ENCODE measurements around the gene BABAM2.
"Not testable (repeated sequence)": the region's sequence is repeated elsewhere in the genome, so short reads cannot be mapped to it uniquely, and the experiment has no call there.

The BABAM2 gene

DNA sequence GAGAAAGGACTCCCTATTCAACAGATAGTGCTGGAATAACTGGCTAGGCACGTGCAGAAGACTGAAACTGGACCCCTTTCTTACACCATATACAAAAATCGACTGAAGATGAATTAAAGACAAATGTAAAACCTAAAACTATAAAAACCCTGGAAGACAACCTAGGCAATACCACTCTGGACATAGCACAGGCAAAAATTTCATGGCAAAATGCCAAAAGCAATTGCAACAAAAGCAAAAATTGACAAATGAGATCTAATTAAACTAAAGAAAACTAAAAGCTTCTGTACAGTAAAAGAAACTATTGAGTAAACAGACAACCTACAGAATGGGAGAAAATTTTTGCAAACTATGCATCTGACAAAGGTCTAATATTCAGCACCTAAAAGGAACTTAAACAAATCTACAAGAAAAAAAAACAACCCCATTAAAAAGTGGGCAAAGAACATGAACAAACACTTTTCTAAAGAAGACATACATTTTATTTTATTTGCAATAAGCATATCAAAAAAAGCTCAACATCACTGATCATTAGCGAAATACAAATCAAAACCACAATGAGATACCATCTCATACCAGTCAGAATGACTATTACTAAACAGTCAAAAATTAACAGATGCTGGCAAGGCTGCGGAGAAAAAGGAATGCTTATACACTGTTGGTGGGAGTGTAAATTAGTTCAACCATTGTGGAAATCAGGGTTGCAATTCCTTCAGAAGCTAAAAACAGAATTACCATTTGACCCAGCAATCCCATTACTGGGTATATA is 8.5 kb upstream of the BABAM2 start:
- not testable (repeated sequence) for DNase-seq

DNA sequence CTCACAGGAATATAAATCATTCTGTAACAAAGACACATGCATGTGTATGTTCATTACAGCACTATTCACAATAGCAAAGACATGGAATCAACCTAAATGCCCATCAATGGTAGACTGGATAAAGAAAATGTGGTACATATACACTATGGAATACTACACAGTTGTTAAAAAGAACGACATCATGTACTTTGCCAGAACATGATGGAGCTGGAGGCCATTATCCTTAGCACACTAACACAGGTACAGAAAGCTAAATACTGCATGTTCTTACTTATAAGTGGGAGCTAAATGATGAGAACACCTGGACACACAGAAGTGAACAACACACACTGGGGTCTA is 8.0 kb upstream of the BABAM2 start:
- not testable (repeated sequence) for DNase-seq

DNA sequence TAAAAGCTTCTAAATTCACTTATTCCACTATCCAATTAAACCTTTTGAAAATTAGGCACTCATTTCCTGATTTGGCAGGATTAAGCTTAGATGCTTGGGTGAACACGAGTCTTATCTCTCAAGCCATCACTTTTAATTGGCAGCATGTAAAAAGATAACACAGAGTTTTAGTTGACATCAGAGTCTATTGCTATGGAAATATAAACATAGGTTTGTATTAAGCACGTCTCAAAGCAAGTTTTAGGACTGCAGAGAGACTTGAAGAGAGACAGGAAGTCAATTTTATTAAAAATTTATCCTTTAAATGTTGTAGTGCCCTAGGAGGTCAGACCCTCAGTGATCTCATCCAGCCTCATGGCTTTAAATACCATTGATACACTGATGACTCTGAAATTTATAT is 5.9 kb upstream of the BABAM2 start:
- no peak for DNase-seq

DNA sequence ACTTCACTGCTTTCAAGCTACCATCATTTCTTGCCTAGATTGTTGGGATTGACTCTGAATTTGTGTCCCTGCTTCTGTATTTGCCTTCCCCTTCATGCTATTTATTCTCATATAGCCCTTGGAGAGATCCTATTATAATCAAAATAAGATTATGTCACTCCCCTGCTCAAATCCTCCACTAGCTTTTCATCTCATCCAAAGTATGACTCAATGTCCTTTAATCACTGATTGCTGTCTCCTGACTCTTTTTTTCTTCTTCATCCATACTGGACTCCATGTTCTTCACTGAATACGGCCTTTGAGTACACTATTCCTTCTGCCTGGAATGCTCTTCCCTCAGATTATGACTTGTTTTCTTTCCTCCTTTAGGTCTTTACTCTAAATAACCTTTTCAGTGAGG is 5.3 kb upstream of the BABAM2 start:
- no peak for DNase-seq

DNA sequence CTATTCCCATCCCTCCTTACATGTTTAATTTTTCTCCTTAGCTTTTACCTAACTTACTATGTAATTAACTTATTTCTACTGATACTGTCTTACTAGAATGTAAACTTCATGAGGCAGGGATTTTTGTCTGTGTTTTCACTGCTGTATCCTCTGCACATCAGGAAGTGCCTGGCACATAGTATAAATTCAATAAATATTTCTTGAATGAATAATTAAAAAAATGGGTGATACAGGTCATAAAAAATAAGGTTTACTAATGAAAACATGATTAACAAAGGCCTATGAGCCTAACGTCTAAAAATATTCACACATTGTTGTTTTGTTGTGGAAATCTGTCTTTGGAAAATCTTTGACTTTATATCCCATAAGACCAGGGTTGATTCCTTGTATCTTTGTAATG is 4.9 kb upstream of the BABAM2 start:
- no peak for DNase-seq

DNA sequence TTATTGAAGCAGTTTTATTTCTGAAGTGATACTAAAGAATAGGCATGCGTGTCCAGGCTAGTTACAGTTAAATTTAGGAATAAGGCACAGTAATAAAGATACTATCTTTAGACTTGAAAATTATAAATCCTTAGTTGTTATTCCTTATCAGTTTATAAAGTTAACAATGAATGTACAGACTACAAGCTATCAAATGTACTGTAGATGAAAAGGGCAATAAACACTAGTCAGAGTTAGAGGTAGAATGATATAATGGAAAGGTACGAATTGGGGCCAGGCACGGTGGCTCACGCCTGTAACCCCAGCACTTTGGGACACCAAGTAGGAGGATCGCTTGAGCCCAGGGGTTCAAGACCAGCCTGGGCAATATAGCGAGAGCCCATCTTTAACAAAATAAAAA is 4.2 kb upstream of the BABAM2 start:
- no peak for DNase-seq

DNA sequence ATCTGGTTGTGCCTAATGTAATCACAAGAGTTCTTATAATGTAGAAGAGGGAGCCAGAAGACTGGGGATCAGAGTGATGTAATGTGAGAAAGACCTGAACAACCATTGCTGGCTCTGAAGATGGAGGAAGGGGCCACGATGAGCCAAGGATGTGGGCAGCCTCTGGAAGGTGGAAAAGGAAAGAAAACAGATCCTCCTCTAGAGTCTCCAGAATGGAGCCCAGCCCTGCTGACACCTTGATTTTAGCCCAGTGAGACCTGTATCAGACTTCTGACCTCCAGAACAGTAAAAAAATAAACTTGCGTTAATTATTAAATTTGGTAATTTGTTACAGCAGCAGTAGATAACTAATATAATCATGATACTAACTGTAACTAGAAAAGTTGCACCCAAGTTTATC is 3.4 kb upstream of the BABAM2 start:
- DNase-seq: no peak

DNA sequence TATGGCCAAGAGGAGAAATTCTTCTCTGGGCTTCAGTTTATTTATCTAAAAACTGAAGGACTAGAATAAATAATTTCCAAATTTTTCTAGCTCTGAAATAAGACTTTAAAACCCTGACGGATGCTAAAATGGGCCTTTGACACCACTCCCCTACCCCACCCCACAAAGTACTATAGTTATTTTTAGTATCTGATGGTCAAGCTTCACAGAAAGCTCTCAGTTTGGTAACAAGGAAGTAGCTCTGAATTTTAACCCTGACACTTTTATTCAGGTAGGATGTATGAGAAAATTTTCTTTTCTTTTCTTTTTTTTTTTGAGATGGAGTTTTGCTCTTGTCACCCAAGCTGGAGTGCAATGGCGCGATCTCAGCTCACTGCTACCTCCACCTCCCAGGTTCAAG is 2.7 kb upstream of the BABAM2 start:
- DNase-seq: no peak

DNA sequence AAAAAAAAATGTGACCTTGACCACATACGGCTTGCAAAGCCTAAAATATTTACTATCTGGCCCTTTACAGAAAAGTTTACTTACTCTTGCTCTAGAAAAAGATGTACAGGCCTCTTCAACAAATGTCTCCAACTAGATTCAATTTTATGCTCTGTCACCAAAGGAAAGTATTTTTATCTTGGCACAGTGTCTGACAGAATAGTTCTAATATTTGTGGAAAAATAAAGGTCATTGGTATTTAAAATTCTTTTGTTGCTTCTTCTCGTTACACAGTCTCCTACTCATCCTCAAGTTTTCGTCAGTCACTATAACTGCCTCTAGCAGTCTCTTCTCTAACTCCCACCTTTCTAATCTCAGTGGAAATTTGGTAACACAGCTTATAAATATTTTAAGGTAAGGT is 1.7 kb upstream of the BABAM2 start:
- DNase-seq: no peak

DNA sequence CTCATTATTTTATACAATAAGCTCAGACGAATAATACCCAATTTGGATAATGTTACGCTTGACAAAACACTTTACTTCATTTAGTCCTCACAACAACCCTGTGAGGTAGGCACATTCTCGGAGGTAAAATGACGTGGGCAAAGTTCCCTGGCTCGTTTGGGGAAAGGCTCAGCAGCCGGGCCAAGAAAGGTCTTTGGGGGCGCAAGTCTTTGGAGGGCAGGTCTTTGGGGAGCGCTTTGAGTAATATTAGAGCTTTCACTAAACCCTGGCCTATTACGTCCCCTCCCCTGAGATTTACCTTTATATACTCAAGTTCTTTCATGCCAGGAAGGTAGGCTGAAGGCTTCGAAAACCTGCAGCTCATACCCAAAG is 769 bp upstream of the BABAM2 start:
- peak; percentile 24 for DNase-seq

DNA sequence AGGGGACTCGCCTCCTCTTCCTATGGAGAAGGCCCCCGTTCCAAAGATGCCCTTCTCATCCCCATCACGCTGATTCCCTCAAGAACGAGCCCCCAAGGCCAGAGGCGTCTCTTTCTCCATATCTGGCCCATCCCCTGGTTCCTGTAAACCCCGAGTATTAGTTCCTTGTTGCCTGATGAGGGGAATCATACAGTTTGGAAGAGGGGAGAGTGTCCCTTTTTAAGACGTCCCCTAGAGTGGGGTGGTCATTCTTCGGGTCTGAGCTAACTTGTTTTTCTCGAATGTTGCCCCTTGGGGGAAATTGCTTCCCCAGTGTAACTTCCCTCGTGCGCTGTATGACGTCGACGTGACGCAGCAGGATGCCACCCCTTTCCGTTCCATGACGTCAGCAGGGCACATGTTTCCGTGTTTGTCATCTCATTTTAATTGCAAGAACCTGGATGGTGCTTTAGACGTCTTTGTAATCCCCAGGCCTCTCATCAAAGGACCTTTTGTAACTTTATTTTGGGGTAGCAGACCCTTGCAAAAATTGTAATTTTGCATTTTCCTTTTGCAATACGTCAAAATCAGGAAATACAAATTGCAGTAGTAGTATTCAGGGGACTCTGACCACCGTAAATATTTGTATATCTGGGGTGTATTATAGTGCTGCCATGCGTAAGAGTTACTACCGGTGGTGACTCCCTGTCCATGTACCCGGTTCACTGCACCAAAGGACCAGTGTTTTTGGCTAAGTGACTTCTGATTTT is 569 bp downstream of the BABAM2 start:
- DNase-seq: peak; percentile 83

DNA sequence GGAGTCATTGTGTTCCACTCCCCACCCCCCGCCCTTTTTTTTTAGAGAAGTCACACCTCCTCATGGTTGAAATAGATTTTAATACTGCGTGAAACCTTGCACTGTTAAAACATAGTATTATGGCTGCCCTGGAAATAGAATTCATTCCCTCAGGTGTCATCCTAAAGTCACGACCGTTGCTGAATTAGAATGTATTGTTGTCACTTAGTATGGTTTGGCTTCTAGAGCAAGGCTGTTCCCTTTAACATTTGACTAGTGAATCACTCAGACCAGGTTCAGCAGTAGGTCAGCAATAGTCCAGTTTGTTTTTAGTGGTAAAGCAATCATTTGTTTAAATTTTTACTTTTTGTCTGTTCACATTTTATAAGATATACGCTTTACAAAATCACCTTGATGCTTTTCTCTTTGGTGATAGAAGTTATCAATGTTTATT is 1.2 kb downstream of the BABAM2 start:
- DNase-seq: no peak

DNA sequence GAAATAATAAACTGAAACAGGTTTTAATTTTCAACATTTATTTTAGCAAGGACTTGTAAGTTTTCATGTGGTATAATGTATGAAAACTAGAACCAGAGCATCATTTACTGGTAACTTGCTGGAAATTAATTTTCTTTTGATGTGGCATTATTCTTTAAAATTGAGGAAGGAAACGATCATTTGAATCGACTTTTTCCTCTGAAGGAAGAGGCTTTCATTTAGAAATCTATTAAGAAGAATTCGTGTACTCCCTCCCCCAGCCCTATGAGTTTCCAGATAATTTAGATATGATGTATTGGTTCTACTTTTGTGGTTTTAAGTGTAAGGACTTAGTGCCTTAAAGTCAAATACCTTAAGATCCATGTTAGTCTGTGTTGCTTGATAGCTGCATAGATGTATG is 2.5 kb downstream of the BABAM2 start:
- no peak for DNase-seq

DNA sequence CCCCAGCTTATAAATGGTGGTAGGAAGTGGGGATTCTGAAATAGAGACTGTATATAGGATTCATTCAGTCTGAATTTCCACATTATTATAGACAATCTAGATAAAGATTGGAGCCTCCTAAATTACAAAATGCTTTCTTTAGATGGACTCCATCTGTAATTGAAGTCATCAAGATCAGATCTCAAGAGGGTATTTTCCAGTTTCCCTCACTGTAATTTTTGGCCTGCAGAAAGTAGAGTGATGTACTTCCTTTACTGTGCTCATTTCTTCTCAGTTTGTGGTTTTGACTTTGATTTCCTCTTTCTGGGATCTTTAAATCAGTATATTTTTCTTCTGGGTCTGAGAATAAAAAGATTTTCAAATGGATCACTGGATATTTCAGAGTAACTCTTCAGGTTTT is 7.2 kb downstream of the BABAM2 start:
- no peak for DNase-seq

DNA sequence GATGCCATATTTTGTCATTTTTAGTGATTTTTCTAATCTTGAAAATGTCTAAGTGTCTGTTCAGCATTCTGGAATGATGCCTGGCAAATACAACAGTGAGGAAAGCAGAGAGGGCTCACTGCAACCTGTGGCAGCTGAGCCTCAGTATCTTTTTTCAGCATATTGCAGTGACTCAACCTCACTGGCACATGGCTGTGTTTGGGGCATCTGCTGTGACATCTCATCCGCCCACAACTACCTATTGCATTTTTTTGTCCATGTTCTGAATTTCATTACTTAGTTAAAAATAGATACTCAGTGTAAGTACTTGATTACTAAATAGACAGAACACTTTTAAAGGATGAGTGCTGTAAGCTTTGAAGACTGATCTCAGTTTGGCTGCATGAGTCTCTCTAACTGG is 10.7 kb downstream of the BABAM2 start:
- DNase-seq: no peak

DNA sequence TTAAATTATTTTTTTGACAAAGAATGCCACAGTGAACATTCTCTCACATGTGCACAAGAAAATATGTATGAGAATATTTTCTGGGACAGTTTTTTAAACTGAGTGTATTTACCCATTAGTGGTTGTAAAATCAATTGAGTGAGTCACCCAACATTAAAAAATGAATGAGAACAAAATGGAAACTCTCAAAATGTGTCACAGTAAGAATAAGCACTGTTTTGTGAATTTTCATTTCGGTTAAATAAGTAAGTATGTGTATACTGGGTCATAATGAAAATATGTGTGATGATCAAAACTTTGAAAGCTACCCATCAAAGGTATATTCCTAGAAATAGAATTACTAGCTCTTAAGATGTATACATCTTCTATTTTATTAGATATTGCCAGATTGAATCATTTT is 11.6 kb downstream of the BABAM2 start:
- no peak for DNase-seq

DNA sequence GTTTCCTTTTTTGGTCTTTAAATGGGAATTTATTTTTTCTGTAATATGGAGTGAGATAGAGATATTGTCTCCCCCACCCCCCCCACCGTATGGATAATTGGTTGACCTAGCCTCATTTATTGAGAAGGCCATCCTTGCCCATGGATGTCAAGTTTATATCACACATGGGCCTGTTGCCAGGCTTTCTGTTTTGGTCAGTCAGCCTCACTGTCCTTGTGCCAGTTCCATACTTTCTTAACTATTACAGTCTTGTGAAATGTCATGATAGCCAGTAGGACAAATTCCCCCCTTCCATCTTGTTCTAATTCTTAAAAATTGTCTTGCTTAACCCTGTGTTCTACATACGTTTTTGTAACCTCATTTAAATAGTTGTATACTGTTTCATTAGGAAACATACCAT is 12.5 kb downstream of the BABAM2 start:
- DNase-seq: no peak

DNA sequence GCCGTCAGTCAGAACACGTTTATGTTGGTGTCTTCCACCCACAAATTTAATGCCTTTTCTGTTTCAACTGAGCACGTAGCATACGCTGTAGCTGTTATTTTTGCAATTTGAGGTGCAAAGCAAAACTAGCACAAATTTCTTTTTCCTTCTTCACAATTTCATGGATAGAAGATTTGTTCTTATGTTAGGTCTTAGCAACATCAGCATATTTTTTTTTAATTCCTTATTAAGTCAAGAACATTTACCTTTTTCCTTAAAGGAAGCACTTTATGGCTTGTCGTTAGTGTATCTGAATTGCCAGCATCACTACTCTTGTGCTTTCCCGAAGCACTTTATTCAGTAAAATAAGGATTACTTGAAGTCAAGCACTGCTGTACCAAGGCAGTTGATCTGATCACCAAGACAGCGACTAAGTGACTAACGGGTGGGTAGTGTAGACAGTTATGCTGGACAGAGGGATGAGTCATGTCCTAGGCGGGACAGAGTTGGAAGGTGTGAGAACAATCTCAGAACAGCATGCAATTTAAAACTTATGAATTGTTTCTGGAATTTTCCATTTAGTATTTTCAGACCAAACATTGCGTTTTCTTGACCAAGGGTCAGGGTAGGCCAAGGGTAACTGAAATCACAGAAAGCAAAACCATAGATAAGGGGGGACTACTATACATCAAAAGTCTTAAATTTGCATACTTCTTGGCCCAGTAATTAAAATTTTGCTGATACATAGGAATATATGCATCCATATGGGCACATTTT is 13.3 kb downstream of the BABAM2 start:
- DNase-seq: no peak

DNA sequence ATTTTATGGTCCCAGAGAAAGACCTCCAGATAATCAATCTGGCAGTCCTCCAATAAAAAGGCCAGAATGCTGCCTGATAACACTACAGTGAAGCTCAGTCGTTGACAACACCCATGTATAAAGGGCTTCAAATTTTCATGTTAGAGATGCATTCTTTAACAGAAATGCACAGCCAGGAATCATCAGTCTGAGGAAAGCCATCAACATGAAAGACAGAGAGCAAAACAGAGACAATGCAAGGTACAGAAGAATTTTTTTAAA is 13.8 kb downstream of the BABAM2 start:
- DNase-seq: no peak

DNA sequence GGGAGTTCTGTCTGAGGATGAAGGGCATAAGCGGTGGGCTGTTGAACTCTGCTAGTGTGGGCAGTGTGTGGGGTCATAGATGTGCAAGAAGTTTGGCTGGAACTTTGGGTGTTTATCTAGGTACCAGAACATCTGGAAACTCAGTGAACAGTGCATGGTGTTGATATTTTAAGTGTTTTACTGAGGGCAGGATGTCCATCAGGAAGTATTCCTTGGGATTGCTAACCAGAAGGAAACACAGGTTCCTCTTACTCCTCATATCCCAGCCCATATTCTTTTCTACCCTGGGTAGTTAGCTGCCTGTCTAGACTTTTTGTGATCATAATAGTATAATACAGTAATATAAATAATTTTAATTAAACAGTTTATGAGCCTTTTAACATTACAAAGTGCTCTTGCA is 15.5 kb downstream of the BABAM2 start:
- no peak for DNase-seq

DNA sequence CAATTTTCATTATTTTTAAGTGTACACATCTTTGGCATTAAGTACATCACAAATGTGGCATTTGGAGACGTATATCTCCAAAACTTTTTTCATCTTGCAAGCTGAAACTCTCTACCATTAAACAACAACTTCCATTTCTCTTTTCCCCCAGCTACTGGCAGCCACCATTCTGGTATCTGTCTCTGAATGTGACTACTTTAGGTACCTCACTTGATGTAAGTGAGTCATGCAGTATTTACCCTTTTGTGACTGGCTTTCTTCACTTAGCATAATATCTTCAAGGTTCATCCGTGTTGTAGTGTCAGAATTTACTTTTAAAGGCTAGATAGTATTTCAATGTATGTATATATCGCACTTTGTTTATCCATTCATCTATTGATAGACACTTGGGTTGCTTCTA is 17.0 kb downstream of the BABAM2 start:
- no peak for DNase-seq

DNA sequence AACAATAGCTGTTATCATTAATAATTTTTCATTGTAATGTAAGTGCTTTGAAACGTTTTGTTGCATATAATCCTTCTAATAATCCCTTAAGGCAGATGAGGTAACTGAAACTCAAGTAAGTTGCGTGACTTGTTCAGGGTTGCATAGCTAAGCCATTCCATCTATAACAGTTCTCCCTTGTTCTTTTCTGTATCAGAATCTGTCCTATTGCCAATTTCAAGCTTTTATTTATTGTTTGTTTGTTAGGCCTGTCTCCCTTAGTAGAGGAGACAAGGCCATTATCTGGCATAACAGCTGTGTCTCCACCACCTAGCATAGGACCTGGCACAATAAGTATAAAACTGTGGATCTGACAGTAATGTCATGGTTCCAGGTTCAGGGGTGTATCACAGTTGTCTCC is 19.4 kb downstream of the BABAM2 start:
- DNase-seq: no peak

DNA sequence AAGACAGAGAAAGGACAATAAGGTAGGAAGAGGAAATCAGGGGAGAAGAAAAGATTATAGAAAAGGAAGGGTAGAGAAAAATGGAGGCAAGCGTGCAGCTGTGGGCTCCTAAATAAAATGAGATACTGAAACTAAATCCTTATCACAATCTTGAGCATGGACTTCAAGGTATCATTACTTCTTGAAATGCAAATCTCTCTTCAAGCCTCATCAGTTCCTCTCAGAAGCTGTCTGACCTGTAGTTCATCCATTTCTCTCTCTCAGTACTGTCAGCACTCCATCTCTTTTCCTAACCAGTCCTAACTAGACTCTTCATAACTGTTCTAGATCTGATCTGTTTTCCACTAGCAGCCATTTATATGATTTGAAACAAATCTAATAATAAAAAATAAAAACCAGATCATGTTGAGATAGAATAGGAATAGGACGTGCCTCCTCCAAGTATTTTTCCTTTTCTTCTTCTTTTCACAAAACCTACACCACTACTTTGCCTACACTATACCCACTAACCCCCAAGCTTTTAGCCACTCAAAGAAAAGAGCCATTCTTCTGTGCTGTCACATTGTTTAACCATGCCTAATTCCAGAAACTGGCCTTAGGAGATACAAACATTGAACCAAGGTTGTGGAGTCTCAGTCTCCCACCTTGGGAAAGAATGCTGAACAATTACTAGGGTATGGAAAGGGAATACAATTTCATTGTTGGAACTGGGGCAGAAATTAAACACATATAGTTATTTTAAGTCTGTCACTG is 21.1 kb downstream of the BABAM2 start:
- DNase-seq: no peak

DNA sequence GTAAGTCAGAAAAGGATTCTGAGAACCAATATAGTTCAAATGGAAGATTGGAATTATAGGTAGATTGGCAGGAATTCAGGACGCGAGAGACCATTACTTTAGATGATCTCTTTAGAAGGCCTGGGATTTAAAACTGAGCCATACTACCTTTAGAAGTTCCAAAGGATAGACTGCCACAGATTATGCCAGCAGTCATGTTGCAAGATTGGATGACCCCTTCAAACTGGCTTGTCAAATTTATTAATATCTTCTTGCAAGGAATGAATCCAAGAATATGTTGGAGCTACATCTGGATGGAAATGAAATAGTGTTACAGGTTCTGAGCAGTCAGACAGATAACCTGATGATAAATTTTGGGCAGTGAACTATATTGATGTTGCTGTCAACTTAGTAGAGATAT is 22.0 kb downstream of the BABAM2 start:
- DNase-seq: no peak
